Panc1 (cell line): Measurements from ENCODE around the gene VWF.

Source experiments
- POLR2AphosphoS5 ChIP-seq: IDR thresholded peaks from 2 replicates; pipeline ENCODE4 v1.6.1; 2012; ENCODE audit warnings: mild to moderate bottlenecking, low read depth, low read length, moderate library complexity
- SIN3A ChIP-seq: IDR thresholded peaks from 2 replicates; pipeline ENCODE4 v1.6.1; 2012; ENCODE audit warnings: low read depth, mild to moderate bottlenecking, low read length, moderate library complexity, borderline replicate concordance; ENCODE audit not compliant: insufficient read depth
- TF ChIP-seq, protein P1 (sequence below), 2 experiments: IDR thresholded peaks; 2 replicates each; pipeline ENCODE4 v1.6.1; 2011 to 2012; ENCODE audit warnings: low read depth in 2 of 2, control low read depth in 1 of 2, low read length in 1 of 2, mild to moderate bottlenecking in 1 of 2, moderate library complexity in 1 of 2; ENCODE audit not compliant: insufficient read depth in 1 of 2
- TF ChIP-seq, protein P2 (sequence below): fragments of 450-650 bp; IDR thresholded peaks from 2 replicates; pipeline ENCODE4 v1.5.1; 2017; ENCODE audit warnings: mild to moderate bottlenecking

DNA sequence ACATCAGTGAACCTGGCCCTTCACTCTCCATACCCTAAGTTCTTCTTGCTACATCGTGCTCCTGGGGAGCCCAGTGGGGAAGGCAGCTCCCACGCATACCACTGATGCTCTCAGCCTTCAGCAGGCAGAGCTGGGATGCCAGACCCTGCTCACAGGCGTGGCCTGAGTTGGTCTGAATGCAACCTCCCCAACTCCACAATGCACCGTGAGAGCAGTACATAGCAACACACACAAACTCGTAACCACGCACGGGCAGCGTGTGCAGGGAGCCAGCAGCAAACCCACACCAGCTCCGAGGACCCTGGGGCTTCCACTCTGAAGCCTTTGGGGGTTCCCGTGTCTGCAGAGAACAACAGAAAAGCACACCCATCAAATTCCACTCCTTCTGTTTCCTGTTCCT, 216.7 kb downstream of the VWF start:
- TF ChIP-seq, protein P1, sequence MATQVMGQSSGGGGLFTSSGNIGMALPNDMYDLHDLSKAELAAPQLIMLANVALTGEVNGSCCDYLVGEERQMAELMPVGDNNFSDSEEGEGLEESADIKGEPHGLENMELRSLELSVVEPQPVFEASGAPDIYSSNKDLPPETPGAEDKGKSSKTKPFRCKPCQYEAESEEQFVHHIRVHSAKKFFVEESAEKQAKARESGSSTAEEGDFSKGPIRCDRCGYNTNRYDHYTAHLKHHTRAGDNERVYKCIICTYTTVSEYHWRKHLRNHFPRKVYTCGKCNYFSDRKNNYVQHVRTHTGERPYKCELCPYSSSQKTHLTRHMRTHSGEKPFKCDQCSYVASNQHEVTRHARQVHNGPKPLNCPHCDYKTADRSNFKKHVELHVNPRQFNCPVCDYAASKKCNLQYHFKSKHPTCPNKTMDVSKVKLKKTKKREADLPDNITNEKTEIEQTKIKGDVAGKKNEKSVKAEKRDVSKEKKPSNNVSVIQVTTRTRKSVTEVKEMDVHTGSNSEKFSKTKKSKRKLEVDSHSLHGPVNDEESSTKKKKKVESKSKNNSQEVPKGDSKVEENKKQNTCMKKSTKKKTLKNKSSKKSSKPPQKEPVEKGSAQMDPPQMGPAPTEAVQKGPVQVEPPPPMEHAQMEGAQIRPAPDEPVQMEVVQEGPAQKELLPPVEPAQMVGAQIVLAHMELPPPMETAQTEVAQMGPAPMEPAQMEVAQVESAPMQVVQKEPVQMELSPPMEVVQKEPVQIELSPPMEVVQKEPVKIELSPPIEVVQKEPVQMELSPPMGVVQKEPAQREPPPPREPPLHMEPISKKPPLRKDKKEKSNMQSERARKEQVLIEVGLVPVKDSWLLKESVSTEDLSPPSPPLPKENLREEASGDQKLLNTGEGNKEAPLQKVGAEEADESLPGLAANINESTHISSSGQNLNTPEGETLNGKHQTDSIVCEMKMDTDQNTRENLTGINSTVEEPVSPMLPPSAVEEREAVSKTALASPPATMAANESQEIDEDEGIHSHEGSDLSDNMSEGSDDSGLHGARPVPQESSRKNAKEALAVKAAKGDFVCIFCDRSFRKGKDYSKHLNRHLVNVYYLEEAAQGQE (IDR thresholded peaks at IDR 0.05; ENCODE audit: insufficient read depth in 1 of 2, low read depth in 2 of 2, low read length in 1 of 2): no peak
- TF ChIP-seq, protein P2, sequence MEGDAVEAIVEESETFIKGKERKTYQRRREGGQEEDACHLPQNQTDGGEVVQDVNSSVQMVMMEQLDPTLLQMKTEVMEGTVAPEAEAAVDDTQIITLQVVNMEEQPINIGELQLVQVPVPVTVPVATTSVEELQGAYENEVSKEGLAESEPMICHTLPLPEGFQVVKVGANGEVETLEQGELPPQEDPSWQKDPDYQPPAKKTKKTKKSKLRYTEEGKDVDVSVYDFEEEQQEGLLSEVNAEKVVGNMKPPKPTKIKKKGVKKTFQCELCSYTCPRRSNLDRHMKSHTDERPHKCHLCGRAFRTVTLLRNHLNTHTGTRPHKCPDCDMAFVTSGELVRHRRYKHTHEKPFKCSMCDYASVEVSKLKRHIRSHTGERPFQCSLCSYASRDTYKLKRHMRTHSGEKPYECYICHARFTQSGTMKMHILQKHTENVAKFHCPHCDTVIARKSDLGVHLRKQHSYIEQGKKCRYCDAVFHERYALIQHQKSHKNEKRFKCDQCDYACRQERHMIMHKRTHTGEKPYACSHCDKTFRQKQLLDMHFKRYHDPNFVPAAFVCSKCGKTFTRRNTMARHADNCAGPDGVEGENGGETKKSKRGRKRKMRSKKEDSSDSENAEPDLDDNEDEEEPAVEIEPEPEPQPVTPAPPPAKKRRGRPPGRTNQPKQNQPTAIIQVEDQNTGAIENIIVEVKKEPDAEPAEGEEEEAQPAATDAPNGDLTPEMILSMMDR: no peak
- TF ChIP-seq SIN3A: no peak
- TF ChIP-seq POLR2AphosphoS5: no peak
